K562 (cell line): ENCODE results near the gene SKAP1. TPM values are rescaled to one million over a fixed set of nuclear protein-coding genes. Genes with fewer than 3 reads are reported as not detected.
A peak's percentile ranks its signal among the peaks of the same experiment; 100 is the strongest.

ENCODE experiments used
- BRCA1 ChIP-seq, 2 experiments: fragments of 450-650 bp in 1 of 2; sonication (generic) in 1 of 2; formaldehyde crosslinking in 1 of 2; IDR thresholded peaks; 2 replicates each; pipeline versions ENCODE4 v1.5.0 to v1.6.1; 2017 to 2020; ENCODE audit warnings: mild to moderate bottlenecking in 1 of 2, missing genetic modification reagents in 1 of 2
- DACH1 ChIP-seq: fragments of 450-650 bp; IDR thresholded peaks from 2 replicates; pipeline ENCODE4 v1.6.1; 2018; ENCODE audit not compliant: partially characterized antibody
- MAZ ChIP-seq, 2 experiments: fragments of 450-650 bp in 1 of 2; sonication (generic) in 1 of 2; formaldehyde crosslinking; IDR thresholded peaks in 1 of 2; conservative IDR thresholded peaks in 1 of 2; 2 replicates each; pipeline versions ENCODE4 v1.4.0 to v1.5.0; 2020; ENCODE audit warnings: mild to moderate bottlenecking in 1 of 2, missing genetic modification reagents in 1 of 2
- MXI1 ChIP-seq: IDR thresholded peaks from 2 replicates; pipeline ENCODE4 v1.6.1; 2011; ENCODE audit warnings: low read depth, mild to moderate bottlenecking, improper control_type of control experiment, low read length
- NFRKB ChIP-seq: fragments of 450-650 bp; IDR thresholded peaks from 2 replicates; pipeline ENCODE4 v1.6.1; 2016; ENCODE audit warnings: low read depth
- NFYB ChIP-seq: IDR thresholded peaks from 2 replicates; pipeline ENCODE4 v1.6.1; 2011; ENCODE audit warnings: mild to moderate bottlenecking, moderate library complexity; ENCODE audit not compliant: insufficient read length; ENCODE audit errors: extremely low read depth
- POLR2A ChIP-seq: fragments of 450-650 bp; conservative IDR thresholded peaks from 2 replicates; pipeline ENCODE4 v1.6.1; 2016
- TCF7L2 ChIP-seq: fragments of 150-350 bp; IDR thresholded peaks from 2 replicates; pipeline ENCODE4 v1.6.1; 2016; ENCODE audit warnings: low read depth, mild to moderate bottlenecking, low read length, moderate library complexity
- polyA plus RNA-seq, 8 experiments: library from polyadenylated mRNA; depleted of rRNA in 4 of 8; stranded (reverse) in 5 of 8; unstranded in 3 of 8; fragments of >200 nt; fragmentation: Nextera tagmentation in 2 of 8; fragmentation: Illumina TruSeq in 1 of 8; extraction: Ambion mirVana in 2 of 8; extraction: Trizol in 1 of 8; gene quantifications; 2 replicates each; pipeline versions ENCODE4 v1.2.1 to v1.2.3, GENCODE V29; 2011 to 2014; ENCODE audit warnings: inconsistent platforms in 1 of 8, missing spikeins in 1 of 8
- total RNA-seq, 7 experiments: library from RNA; depleted of rRNA in 6 of 7; stranded (reverse); fragments of >200 nt in 6 of 7; fragmentation: Illumina TruSeq in 2 of 7; extraction: Trizol in 2 of 7; gene quantifications; 2 replicates each; pipeline versions ENCODE4 v1.2.1 to v1.2.3, GENCODE V29; 2011 to 2021; ENCODE audit warnings: low replicate concordance in 1 of 7
- TF ChIP-seq, protein P1 (sequence below): sonication (generic); formaldehyde crosslinking; IDR thresholded peaks from 2 replicates; pipeline ENCODE4 v1.8.1; 2023; ENCODE audit warnings: mild to moderate bottlenecking, missing genetic modification reagents
- TF ChIP-seq, protein P2 (sequence below), 3 experiments: IDR thresholded peaks in 2 of 3; conservative IDR thresholded peaks in 1 of 3; 2 replicates each; pipeline ENCODE4 v1.5.1; 2011 to 2012; ENCODE audit warnings: low read length in 3 of 3, mild to moderate bottlenecking in 3 of 3, control low read depth in 2 of 3, improper control_type of control experiment in 1 of 3, inconsistent platforms in 1 of 3, low read depth in 1 of 3, mixed read lengths in 1 of 3, moderate library complexity in 1 of 3; ENCODE audit not compliant: insufficient read depth in 2 of 3
- TF ChIP-seq, protein P3 (sequence below): sonication (generic); formaldehyde crosslinking; IDR thresholded peaks from 2 replicates; pipeline ENCODE4 v1.8.1; 2022; ENCODE audit warnings: missing genetic modification reagents
- TF ChIP-seq, protein P4 (sequence below): sonication (generic); formaldehyde crosslinking; IDR thresholded peaks from 2 replicates; pipeline ENCODE4 v1.8.0; 2022; ENCODE audit warnings: mild to moderate bottlenecking, missing genetic modification reagents

Gene SKAP1
- total and polyA plus RNA-seq, 9 of the 15 experiments (the other 6 are each of a cell fraction or from before 2014, with no cell fraction given) = 0.06 to 0.80 (median 0.10) TPM; not detected in 4

DNA sequence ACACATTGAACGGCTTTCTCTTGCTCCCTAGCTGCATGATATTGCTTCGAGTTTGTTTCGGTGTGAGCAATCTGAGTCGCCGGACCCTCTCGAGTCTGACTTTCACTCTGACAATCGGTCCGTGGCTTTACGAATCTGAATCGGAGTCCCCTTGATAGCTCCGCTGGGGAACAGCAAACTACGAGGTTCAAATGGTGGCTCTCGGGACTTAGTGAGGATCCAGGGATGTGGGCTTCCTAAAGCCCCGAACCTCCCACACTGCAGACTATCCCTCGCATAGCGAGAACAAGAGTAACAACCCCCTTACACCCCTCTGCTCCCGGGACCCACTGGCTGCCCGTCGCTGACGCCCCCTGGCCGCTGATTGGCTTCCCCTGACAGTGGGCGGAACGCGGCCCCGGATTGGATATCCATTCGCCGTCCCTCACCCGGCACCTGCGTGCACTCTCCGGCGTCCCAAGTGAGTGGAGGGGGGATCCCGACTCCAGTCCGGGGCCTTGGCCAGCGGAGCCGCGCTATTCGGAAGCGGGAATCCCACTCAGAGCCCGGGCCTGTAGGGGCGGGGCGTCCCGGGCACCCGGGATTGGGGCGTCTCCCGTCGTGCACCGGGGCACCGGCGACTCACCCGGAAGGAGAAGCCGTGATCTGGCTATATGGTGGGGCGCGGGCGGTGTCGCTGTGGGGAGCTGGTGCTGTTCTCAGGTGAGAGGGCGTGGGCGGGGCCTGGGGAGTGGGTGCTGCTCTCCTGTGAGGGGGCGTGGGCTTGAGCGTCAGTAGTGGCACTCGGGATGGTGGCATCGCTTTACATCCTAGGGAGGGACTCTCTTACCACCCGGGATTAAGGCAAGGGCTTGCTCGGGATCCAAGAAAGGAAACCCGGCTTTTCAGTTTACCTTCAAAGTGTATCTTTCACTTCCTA, 322.6 kb downstream of the SKAP1 start, which contains the start of gene SNX11 (continued):
- TF ChIP-seq NFYB = peak; percentile 94
- TF ChIP-seq NFRKB = no peak
- TF ChIP-seq BRCA1 (IDR thresholded peaks at IDR 0.05) = no peak
- no peak for TF ChIP-seq BRCA1 (CRISPR knock-in tag; IDR thresholded peaks at IDR 0.05)
- TF ChIP-seq DACH1 = no peak
- TF ChIP-seq, protein P1, sequence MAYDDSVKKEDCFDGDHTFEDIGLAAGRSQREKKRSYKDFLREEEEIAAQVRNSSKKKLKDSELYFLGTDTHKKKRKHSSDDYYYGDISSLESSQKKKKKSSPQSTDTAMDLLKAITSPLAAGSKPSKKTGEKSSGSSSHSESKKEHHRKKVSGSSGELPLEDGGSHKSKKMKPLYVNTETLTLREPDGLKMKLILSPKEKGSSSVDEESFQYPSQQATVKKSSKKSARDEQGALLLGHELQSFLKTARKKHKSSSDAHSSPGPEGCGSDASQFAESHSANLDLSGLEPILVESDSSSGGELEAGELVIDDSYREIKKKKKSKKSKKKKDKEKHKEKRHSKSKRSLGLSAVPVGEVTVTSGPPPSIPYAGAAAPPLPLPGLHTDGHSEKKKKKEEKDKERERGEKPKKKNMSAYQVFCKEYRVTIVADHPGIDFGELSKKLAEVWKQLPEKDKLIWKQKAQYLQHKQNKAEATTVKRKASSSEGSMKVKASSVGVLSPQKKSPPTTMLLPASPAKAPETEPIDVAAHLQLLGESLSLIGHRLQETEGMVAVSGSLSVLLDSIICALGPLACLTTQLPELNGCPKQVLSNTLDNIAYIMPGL (CRISPR knock-in tag) = peak; percentile 25; the same call in 1 of the 2 replicates
- no peak for TF ChIP-seq MXI1
- TF ChIP-seq, protein P2, sequence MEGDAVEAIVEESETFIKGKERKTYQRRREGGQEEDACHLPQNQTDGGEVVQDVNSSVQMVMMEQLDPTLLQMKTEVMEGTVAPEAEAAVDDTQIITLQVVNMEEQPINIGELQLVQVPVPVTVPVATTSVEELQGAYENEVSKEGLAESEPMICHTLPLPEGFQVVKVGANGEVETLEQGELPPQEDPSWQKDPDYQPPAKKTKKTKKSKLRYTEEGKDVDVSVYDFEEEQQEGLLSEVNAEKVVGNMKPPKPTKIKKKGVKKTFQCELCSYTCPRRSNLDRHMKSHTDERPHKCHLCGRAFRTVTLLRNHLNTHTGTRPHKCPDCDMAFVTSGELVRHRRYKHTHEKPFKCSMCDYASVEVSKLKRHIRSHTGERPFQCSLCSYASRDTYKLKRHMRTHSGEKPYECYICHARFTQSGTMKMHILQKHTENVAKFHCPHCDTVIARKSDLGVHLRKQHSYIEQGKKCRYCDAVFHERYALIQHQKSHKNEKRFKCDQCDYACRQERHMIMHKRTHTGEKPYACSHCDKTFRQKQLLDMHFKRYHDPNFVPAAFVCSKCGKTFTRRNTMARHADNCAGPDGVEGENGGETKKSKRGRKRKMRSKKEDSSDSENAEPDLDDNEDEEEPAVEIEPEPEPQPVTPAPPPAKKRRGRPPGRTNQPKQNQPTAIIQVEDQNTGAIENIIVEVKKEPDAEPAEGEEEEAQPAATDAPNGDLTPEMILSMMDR (IDR thresholded peaks at IDR 0.05 in 2 of 3, conservative IDR thresholded peaks at IDR 0.05 in 1 of 3; ENCODE audit: insufficient read depth in 2 of 3, low read depth in 1 of 3, low read length in 3 of 3) = peak in 1 of 3 experiments; percentile 15; a peak in 1 of 6 replicates
- TF ChIP-seq, protein P3, sequence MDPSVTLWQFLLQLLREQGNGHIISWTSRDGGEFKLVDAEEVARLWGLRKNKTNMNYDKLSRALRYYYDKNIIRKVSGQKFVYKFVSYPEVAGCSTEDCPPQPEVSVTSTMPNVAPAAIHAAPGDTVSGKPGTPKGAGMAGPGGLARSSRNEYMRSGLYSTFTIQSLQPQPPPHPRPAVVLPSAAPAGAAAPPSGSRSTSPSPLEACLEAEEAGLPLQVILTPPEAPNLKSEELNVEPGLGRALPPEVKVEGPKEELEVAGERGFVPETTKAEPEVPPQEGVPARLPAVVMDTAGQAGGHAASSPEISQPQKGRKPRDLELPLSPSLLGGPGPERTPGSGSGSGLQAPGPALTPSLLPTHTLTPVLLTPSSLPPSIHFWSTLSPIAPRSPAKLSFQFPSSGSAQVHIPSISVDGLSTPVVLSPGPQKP (CRISPR knock-in tag) = no peak
- TF ChIP-seq POLR2A = peak; percentile 87
- no peak for TF ChIP-seq TCF7L2
- TF ChIP-seq, protein P4, sequence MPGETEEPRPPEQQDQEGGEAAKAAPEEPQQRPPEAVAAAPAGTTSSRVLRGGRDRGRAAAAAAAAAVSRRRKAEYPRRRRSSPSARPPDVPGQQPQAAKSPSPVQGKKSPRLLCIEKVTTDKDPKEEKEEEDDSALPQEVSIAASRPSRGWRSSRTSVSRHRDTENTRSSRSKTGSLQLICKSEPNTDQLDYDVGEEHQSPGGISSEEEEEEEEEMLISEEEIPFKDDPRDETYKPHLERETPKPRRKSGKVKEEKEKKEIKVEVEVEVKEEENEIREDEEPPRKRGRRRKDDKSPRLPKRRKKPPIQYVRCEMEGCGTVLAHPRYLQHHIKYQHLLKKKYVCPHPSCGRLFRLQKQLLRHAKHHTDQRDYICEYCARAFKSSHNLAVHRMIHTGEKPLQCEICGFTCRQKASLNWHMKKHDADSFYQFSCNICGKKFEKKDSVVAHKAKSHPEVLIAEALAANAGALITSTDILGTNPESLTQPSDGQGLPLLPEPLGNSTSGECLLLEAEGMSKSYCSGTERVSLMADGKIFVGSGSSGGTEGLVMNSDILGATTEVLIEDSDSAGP (CRISPR knock-in tag) = no peak
- TF ChIP-seq MAZ (CRISPR knock-in tag; conservative IDR thresholded peaks at IDR 0.05 in 1 of 2, IDR thresholded peaks at IDR 0.05 in 1 of 2) = peak; percentile 68 to 82
- TF ChIP-seq, all 486 proteins: peak for 108
